Stimulated activated CD4-positive, alpha-beta T cell treated with anti-CD3 and anti-CD28 coated beads, Interleukin-15, amount 100 ng/mL, for 48 hours (primary cell): Measurements from ENCODE around the gene CXCL8.
"Not testable (repeated sequence)": the region's sequence is repeated elsewhere in the genome, so short reads cannot be mapped to it uniquely, and the experiment has no call there.

ENCODE experiments used
- DNase-seq, 2 donors: peaks; one replicate each; pipeline ENCODE4 v3.0.0-alpha.2; 2020; ENCODE audit warnings: low read depth in 2 of 2

CXCL8 gene

DNA sequence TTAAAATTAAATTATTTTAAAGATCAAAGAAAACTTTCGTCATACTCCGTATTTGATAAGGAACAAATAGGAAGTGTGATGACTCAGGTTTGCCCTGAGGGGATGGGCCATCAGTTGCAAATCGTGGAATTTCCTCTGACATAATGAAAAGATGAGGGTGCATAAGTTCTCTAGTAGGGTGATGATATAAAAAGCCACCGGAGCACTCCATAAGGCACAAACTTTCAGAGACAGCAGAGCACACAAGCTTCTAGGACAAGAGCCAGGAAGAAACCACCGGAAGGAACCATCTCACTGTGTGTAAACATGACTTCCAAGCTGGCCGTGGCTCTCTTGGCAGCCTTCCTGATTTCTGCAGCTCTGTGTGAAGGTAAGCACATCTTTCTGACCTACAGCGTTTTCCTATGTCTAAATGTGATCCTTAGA, at the start of gene CXCL8:
Gene CXCL8 (plus strand): TSS at position 217 of the 426 bp plus-strand sequence. CDS start 90 bp downstream, at position 307.
- DNase-seq = no peak

DNA sequence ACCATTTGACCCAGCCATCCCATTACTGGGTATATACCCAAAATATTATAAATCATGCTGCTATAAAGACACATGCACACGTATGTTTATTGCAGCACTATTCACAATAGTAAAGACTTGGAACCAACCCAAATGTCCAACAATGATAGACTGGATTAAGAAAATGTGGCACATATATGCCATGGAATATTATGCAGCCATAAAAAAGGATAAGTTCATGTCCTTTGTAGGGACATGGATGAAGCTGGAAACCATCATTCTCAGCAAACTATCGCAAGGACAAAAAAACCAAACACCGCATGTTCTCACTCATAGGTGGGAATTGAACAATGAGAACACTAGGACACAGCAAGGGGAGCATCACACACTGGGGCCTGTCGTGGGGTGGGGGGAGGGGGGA, 49.2 kb upstream of the CXCL8 start:
- DNase-seq = not testable (repeated sequence)

DNA sequence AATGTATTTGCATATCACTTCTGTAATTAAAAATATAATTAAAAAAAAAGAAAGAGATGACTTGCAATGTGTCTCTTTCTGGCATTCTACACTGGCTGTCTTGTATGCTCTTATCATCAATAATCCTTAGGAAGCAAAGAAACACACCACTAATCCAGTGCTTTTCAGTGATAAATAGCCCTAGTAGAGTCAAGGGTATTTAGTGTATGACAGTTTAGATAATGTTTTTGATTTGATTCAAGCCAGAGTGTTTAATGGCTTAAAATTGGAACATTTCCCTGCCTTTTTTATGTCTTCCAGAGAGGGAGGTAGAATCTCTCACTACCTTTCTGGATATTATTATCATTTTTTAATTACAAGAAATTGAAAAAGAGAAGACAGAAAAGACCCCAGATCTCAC, 48.6 kb upstream of the CXCL8 start:
- no peak for DNase-seq

DNA sequence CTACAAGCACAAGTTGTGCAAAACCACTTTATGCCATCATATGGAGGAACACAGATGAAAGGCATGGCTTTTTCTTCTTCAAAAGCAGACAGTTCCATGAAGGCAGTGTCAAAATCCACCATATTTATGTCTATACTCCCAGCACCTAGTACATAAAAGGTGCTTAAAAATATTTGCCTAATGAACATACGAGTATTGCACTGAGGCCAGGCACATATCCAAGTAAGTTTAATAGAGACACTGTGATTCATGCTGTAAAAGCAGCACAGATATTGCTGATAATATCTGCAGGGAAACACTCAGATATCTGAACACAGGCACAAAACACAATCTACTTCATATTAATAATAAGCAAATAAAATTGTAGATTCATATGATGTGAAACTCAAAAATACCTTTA, 48.1 kb upstream of the CXCL8 start:
- DNase-seq = no peak

DNA sequence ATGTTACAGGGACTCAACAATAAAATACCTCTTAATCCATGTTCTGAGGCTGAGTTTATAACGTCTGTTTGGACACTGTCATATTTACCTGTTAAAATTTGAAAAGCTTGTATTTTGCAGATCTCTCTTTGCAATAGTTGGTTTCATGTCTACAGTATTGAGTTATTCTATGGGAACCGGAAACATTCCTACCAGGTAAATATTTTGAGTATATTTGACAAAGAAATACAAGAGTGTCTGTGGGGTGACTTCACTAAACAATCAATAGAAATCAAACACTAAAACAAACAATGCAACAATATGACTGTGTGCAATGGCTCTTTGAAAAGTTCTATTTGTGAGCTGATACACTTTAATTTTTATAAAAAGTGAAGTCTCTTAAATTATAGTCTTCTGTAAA, 47.7 kb upstream of the CXCL8 start:
- DNase-seq = no peak

DNA sequence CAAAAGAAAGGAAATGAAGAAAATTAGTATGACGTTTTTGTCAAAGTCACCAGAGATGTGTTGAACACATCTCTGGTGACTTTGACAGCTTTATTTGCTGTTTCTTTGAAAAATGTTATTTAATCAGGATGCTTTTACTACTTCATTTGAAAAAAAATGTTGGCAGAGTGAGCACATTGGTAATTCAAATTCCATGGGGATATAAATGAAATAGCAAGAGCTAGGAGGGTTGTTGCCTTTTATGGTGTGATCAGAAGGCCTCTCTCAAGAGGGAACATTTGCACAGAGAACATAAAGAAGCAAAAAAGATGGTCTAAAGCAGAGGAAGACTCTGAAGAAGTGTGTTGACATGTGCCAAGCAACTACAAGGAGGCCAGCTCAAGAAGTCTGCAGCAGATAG, 46.6 kb upstream of the CXCL8 start:
- DNase-seq = no peak

DNA sequence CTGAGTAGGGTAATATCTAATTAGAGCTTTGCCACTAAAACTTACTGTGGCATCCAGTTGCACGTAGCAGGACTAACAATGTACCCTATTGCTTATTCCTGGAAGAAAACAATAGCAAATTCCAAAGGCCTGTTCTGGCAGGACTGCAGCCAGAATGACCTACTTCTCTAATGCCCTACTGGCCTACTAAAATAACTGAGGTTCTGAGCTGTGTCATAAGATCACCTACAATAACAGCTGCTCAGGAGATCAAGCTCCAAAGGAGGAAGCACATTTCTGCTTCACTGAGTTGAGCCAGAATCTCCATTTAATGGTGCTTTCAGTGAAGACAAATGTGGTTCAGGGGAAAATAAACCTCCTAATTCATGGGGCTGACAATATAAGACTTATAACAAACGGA, 42.2 kb upstream of the CXCL8 start:
- no peak for DNase-seq

DNA sequence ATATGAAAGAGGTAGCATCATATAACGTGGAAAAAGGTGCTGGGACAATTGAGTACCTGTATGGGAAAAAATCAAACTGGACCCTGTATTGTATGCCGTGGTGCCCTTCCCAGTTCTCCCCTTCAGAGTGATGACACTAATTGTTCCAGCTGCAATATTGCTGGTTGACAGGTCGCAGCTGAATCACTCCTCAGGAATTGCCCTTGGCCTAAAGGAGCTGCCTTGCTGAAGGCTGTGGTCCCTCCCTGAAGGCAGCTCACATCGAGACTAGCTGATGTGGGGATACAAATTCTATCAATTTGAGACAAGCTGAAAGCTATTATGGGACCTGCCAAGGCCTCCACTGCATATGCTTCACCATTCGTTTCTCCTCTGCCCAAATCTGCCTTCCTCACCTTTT, 39.3 kb upstream of the CXCL8 start:
- DNase-seq = no peak

DNA sequence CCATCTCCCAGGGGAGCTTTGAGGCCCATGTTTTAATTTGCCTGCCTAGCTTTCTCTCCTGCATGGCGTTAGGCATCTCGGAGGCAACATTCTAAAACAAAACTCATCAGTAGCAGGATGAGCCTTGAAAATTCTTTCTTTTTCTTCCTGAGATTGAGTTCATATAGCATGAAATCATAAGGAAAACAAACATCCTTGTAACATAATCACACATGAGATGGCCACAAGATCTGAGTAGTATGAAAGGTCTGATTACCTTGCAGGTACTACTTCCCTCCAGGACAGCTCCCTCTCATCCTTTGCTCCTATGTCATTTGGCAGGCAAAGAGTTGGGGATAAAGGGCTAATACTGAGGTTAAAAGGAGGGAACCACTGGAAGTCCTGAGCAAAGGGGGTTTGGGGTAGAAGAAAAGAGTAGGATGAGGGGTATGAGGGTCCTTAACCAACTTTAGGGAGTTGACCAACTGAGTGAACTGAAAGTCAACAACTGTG, 37.5 kb upstream of the CXCL8 start:
- no peak for DNase-seq

DNA sequence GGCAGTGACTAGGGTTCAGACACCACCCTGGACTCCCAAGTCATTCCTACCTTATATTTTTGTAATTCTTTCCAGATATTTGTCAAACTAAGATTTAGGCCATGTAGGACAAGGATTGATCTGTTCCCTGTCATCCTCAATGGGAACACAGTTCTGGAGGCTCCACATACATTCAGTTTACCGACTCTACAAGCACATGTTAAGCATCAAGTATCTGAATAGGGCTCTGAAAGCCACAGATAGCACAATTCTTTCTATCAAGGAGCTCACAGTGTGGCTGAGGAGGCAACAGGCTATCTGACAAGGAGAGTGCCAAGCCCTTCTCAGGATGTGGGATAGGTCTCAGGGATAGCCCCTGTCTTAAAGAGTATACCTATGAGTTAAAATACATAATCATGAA, 37.0 kb upstream of the CXCL8 start:
- DNase-seq = no peak

DNA sequence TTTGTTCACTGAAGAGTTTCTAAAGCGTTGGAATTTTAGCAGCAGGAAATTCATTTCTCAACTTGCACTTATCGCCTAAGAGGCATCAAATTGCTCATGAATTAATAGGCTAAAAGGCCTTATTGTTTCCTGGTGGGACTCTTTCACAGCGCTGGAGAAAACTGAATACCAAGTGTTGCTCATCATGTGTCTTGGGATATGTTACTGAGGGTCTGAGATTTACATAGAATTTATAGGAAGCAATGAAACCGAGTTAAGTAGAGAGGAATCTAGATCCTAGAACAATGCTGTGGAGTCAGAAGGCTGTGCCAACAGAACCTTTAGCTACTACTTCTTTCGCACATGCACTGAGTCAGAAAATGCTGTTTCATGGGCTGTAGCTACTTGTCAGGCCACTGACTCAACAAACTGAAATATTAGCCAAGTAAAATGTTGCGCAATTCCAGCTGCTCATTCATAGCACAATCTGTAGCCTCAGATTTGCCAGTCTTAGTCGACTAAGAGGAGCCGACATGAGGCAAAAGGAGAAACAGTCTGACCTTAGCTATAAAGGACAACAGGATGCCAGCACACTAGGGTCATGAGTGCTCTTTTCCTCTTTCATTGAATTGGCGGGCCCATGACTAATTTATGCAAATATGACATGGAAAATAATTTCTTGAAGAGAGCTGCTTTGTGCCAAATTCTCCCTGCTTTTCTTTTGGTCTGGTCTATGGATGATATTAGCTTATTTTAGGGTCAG, 35.9 kb upstream of the CXCL8 start:
- no peak for DNase-seq

DNA sequence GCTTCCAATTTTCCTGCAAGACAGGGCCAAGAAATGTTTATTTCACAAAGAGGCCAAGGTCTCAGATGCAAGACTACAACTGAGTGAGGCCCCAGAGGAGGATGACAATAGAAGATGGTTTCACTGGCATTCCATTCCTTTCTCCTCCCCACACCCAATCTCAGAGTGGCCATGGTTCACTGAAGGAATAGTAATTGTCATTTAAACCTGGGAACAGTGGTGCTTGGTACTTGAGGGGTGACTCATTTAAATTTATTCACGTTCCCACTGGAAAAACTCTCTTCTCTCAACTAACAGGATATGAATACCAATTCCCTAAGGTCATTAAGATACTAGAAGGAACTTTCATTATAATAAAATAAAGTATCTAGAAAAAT, 35.3 kb upstream of the CXCL8 start:
- DNase-seq = no peak

DNA sequence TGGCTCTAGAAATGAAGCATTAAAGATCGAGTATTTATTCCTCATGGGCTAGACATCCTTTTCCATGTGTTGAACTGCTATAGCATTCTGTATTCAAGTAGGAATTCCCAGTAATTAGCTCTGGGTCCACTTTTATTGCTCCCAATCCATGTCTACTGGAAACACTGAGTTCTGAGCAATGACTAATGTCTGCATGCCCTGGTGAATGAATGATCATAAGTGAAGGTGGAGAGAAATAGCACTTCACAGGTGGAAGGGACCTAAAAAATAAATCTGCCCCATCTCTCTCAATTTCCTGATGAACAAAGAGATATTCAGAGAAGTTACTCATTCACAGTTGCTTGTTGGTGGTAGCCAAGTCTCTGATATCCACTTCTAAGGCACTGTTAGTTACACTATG, 34.6 kb upstream of the CXCL8 start:
- DNase-seq = no peak

DNA sequence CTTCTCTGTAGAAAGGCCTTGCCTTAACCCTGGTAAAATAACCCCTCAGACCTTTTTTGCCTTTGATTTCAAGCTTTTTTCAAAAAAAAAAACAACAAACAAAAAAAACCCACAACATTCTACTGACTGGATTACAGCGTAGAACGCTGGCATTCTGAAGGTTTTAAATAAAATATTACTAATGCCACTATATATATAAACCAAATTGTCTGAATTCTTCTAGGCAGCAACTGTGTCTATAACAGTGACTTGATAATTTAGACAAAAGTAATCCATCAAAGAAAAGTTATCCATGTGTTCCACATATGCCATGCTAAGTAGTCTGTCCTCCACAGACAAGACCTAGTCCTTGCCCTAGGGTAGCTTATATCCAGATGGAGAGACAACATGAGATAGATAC, 33.6 kb upstream of the CXCL8 start:
- no peak for DNase-seq

DNA sequence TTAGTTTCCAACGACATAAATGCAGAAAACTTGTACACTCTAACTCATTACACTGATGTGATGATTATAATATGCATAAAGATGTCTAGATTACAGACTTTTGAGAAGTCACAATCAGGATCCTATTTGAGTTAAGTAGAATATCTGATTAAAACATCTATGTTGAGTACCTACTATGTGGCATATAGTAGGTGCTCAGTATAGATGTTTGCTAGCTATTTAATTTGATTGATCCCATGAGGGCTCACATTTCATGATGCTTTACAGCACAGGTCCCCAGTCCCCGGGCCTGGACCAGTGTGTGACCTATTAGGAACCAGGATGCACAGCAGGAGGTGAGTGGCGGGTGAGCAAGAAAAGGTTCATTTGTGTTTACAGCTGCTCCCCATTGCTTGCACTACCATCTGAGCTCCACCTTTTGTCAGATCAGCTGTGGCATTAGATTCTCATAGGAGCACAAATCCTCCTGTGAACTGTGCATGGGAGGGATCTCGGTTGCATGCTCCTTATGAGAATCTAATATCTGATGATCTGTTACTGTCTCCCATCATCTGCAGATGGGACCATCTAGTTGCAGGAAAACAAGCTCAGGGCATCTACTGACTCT, 33.0 kb upstream of the CXCL8 start:
- no peak for DNase-seq

DNA sequence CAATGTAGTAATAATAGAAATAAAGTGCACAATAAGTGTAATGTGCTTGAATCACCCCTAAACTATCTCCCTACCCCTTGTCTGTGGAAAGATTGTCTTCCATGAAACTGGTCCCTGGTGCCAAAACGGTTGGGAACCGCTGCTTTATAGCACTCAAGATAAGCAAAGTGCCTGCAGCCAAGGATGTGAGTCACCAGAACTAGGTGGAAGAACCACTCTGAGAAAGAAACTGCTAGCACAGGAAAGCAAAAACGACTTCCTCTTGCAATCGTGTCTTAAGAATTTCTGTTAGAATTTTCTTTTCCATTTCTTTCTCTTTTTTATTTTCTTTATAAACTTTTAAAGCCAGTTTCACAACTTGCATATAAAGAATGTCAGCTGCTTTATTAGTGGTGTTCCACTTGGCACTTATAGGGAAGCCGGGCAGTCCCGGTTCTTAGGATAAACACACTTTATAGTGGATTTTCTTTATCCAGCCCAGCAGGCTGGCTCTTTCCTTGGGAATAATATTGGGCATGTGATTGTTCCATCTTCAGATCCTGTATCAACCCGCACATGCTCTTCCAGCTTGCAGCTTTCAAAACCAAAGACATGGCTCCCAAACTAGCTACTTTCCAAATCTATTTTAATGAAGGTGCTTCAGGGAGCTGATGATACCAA, 32.3 kb upstream of the CXCL8 start:
- DNase-seq = no peak

DNA sequence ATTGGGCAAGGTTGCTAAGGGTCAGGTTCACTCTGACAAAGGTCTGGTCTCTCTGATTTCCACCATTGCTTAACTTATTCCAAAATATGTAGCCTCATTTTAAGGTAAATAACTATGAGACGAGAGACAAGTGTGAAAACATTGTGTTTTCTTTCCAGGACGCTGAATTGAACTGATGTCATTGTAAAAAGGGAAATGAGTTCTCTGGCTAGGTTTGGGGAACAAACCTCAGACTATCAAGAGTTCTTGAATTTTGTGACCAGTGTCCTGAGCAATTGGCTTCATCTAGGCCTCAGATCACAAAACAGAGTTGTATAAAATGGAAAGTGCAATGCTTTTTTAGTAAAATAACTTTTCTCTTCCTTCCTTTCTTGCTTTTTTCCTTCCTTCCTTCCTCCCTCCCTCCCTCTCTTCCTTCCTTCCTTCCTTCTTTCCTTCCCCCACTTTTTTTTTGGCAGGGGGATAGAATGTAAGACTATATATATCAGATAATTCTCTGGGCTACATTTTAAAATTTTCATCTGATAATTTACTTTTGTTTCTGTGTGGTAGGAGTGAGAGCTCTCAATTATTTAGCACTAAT, 30.8 kb upstream of the CXCL8 start:
- DNase-seq = no peak

DNA sequence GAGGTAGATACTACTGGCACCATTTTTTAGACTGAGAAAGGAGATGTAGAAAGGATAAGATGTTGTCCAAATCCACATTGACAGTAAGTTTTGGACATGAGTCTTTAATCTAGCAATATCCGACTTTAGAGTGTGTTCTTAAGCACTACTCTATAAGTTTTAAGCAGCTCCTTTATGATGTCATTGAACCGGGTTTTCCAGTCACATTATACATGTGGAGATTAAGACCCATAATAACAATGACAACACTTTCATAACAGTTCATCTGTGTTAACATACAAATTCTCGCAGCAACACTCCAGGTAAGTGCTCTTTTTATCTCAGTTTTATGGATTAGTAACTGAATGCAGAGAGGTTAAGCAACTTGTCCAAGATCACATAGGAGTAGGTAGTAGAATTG, 30.3 kb upstream of the CXCL8 start:
- no peak for DNase-seq

DNA sequence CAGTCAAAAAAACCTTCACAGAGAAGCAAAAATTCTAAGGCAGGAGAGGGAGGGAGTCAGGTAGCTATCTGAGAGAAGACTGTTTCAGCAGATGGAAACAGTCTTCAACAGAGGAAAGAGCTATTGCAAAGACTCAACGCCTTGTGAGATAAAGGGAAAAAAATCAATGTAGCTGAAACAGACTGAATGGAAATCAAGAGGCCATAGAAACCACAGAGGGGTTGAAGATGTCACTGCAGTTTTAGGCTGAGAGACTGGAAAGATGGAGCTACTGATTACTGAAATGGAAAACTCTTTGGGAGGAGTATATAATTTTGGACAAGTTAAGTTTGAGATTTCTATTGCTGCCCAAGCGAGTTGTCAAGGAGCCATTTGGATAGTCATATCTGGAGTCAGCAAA, 28.4 kb upstream of the CXCL8 start:
- no peak for DNase-seq

DNA sequence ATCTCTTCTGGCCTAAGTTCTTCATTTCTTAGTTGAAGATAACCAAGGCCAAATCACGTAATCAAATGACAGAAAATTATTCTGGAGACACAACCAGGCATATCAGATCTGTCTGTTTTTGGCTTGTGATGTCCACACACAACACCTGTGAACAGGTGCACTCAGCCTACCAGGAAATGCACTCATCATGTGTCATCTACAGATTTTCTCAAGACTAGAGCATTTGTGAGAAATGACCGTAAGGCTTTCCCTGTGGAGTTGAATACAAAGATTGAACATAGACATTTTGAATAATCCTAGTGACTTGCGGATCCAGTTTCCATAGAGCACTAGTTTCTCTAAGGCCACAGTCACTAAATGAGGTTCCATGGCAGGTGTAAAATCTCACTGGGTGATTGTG, 26.7 kb upstream of the CXCL8 start:
- no peak for DNase-seq

DNA sequence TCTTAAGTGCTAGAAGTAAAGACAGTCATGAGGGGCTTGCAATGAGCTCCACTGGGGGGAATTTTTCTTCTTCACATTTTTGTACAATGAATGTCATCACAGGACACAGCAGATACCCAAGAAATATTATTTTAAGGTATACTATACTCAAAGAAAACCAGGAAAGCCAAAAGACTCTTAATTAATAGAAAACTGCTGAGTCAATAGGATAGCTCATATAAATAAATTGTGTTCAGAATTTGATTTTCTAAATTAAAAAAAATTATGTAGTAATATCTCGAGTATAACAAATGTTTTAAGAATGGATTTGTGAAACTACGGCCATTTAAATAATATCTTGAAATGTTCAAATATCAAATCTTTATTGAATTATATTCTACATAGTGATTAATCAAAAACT, 25.7 kb upstream of the CXCL8 start:
- no peak for DNase-seq

DNA sequence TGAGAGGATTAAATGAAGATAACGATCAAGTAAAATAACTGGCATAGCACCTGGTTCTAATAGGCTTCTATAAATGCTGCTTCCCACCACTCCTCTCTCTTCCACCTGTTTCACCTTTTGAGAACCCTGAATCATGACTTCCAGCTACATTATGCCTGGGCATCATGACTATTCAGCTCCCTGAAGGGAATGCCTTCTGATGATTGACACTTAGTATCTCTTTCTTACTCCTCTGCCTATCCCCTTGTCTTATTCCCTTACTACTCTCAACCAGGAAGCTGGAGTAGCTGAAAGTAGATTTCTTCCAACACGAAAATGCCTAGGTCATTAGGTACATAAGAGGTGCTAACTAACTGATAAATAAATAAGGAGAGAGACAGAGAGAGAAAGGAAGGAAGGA, 24.7 kb upstream of the CXCL8 start:
- DNase-seq = no peak
